ENCODE data around the gene PCGF2. TPM values are rescaled to one million over a fixed set of nuclear protein-coding genes. Genes with fewer than 3 reads are reported as not detected.

Gene PCGF2
- polyA plus RNA-seq, 3 donors = 0.60 TPM; not detected in 2

DNA sequence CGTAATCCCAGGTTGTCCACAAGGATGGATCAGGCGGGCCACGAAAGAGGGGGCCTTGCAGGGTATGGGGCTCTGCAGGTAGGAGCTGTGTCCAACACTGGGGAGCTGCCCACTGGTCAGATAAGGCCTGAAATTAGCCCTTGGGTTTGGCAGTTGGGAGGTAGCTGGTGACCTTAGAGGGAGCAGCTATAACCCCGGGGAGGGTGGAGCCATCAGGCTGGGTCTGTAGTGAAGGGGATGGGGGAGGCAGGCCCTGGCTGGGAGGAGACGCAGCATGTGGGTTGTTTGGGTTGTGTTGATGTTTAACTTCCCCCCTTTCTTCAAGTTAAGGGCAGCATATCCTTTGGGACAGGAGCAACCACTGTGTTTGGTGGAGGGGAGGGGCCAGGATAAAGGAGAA lies 37.2 kb downstream of the PCGF2 start:
- TF ChIP-seq CTCF (IDR thresholded peaks at IDR 0.05) = no peak
- no peak overlapping the region for H3K4me3 Mint-ChIP-seq
- peaks cover 52 to 62% of the 10 kb centered on the region in 2 donors for H3K36me3 Mint-ChIP-seq
- H3K27ac ChIP-seq (ENCODE audit: low read depth in 1 of 2, low read length in 2 of 2) = no peak overlapping the region
- peaks cover 10 to 15% of the 10 kb centered on the region in 2 donors for H3K4me1 ChIP-seq (ENCODE audit: control insufficient read depth in 1 of 2, insufficient read depth in 2 of 2, low read length in 2 of 2)
- peaks cover 6 to 16% (median 9%) of the 10 kb centered on the region in 3 donors for H3K27me3 Mint-ChIP-seq (ENCODE audit: low read depth in 3 of 3)
- no peak overlapping the region for H3K27ac Mint-ChIP-seq
- H4K20me1 ChIP-seq (ENCODE audit: insufficient read depth, low read length) = peaks cover 19% of the 10 kb centered on the region
- 98% methylated on average over 4 of the region's 5 CpGs for WGBS (ENCODE audit: insufficient coverage)
- DNase-seq = no peak
- H2AFZ ChIP-seq (ENCODE audit: insufficient read depth, low read depth, low read length, poor library complexity, severe bottlenecking) = no peak overlapping the region
- peaks cover 8% of the 10 kb centered on the region for H3K79me2 ChIP-seq (ENCODE audit: insufficient read depth, low read length)
- peaks cover 0 to 2% (median 0%) of the 10 kb centered on the region in 7 donors for H3K9me3 Mint-ChIP-seq
- peaks cover 36% of the 10 kb centered on the region for H3K4me1 Mint-ChIP-seq
- no peak overlapping the region for H3K4me2 ChIP-seq (replicated peaks; ENCODE audit: extremely low read depth, low read length, poor library complexity, severe bottlenecking)
- peaks cover 33 to 62% of the 10 kb centered on the region in 2 donors for H3K36me3 ChIP-seq (replicated peaks in 1 of 2; ENCODE audit: control insufficient read depth in 1 of 2, insufficient read depth in 2 of 2, low read length in 2 of 2)
- intact Hi-C loops (cut with micrococcal nuclease) = no loop called here
- H3K9ac ChIP-seq (ENCODE audit: insufficient read depth, low read length, poor library complexity, severe bottlenecking) = no peak overlapping the region
- H3K9me3 ChIP-seq (replicated peaks in 1 of 2; ENCODE audit: control insufficient read depth in 1 of 2, insufficient read depth in 1 of 2, low read length in 2 of 2) = no peaks in the 10 kb centered on the region
- H3K27me3 ChIP-seq (ENCODE audit: control insufficient read depth in 2 of 2, insufficient read depth in 2 of 2, low read length in 2 of 2) = peaks cover 0 to 4% of the 10 kb centered on the region in 2 donors
- no peak overlapping the region for H3K4me3 ChIP-seq (replicated peaks in 1 of 3; ENCODE audit: low read depth in 2 of 3, low read length in 3 of 3)

DNA sequence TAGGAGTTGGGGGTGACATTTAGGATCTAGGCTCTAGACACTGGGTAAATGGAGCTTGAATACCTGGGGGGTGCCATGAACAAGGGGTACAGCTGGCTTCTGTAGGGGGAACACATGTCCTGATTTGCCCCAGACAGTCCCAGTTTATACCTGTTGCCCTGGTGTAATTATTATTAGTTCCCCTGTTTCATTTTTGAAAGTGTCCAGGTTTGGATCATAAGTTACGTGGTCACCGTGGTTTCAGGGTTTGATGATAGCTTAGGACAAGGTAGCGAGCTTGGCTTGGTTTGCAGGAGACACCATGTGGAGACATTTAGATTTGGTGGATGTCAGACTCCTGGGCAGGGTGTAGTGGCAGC lies 37.6 kb downstream of the PCGF2 start:
- H3K9ac ChIP-seq (ENCODE audit: insufficient read depth, low read length, poor library complexity, severe bottlenecking) = no peak overlapping the region
- peaks cover 39% of the 10 kb centered on the region for H3K4me1 Mint-ChIP-seq
- 95% methylated on average over 3 of the region's 3 CpGs for WGBS (ENCODE audit: insufficient coverage)
- H3K27me3 Mint-ChIP-seq (ENCODE audit: low read depth in 3 of 3) = peaks cover 9 to 16% (median 12%) of the 10 kb centered on the region in 3 donors
- H3K9me3 Mint-ChIP-seq = peaks cover 0 to 2% (median 0%) of the 10 kb centered on the region in 7 donors
- no peak overlapping the region for H3K4me3 ChIP-seq (replicated peaks in 1 of 3; ENCODE audit: low read depth in 2 of 3, low read length in 3 of 3)
- no peak overlapping the region for H3K27ac ChIP-seq (ENCODE audit: low read depth in 1 of 2, low read length in 2 of 2)
- no peak for TF ChIP-seq CTCF (IDR thresholded peaks at IDR 0.05)
- H3K4me1 ChIP-seq (ENCODE audit: control insufficient read depth in 1 of 2, insufficient read depth in 2 of 2, low read length in 2 of 2) = peaks cover 14 to 19% of the 10 kb centered on the region in 2 donors
- H3K27me3 ChIP-seq (ENCODE audit: control insufficient read depth in 2 of 2, insufficient read depth in 2 of 2, low read length in 2 of 2) = peaks cover 0 to 6% of the 10 kb centered on the region in 2 donors
- peaks cover 48 to 58% of the 10 kb centered on the region in 2 donors for H3K36me3 Mint-ChIP-seq
- no peak overlapping the region for H3K4me2 ChIP-seq (replicated peaks; ENCODE audit: extremely low read depth, low read length, poor library complexity, severe bottlenecking)
- no peak for DNase-seq
- H3K79me2 ChIP-seq (ENCODE audit: insufficient read depth, low read length) = peaks cover 8% of the 10 kb centered on the region
- H3K9me3 ChIP-seq (replicated peaks in 1 of 2; ENCODE audit: control insufficient read depth in 1 of 2, insufficient read depth in 1 of 2, low read length in 2 of 2) = no peaks in the 10 kb centered on the region
- peaks cover 29 to 58% of the 10 kb centered on the region in 2 donors for H3K36me3 ChIP-seq (replicated peaks in 1 of 2; ENCODE audit: control insufficient read depth in 1 of 2, insufficient read depth in 2 of 2, low read length in 2 of 2)
- H3K27ac Mint-ChIP-seq = no peak overlapping the region
- no peak overlapping the region for H2AFZ ChIP-seq (ENCODE audit: insufficient read depth, low read depth, low read length, poor library complexity, severe bottlenecking)
- intact Hi-C loops (cut with micrococcal nuclease) = no loop called here
- H4K20me1 ChIP-seq (ENCODE audit: insufficient read depth, low read length) = peaks cover 19% of the 10 kb centered on the region
- H3K4me3 Mint-ChIP-seq = no peak overlapping the region
